ENCODE data around the gene CITED2. TPM values are rescaled to one million over a fixed set of nuclear protein-coding genes. Genes with fewer than 3 reads are reported as not detected.

CITED2 gene
- total RNA-seq, 1 donor from 2014 or later: 421 TPM

- Mint-ChIP-seq H3K9me3 (ENCODE audit: unreplicated experiment) (no peaks in the 10 kb centered on the region), H3K36me3 (ENCODE audit: unreplicated experiment) (no peaks in the 10 kb centered on the region), H3K27ac (ENCODE audit: unreplicated experiment) (peak overlapping the region; percentile 52), H3K27me3 (ENCODE audit: unreplicated experiment) (no peaks in the 10 kb centered on the region), H3K4me1 (ENCODE audit: unreplicated experiment) (peaks cover 38% of the 10 kb centered on the region), H3K4me3 (ENCODE audit: unreplicated experiment) (no peak overlapping the region)
- no peak for DNase-seq (ENCODE audit: extremely low spot score, unreplicated experiment)
- TF ChIP-seq CTCF (IDR thresholded peaks at IDR 0.05): no peak
Observed at GRCh38 chr6:139406577-139407343, 32.3 kb upstream of the CITED2 start.

GRCh38 chr6:139402876-139403386, 28.5 kb upstream of the CITED2 start:
- Mint-ChIP-seq H3K9me3 (ENCODE audit: unreplicated experiment) (no peaks in the 10 kb centered on the region), H3K27me3 (ENCODE audit: unreplicated experiment) (no peaks in the 10 kb centered on the region), H3K36me3 (ENCODE audit: unreplicated experiment) (no peaks in the 10 kb centered on the region), H3K27ac (ENCODE audit: unreplicated experiment) (peak overlapping the region; percentile 85), H3K4me3 (ENCODE audit: unreplicated experiment) (no peak overlapping the region), H3K4me1 (ENCODE audit: unreplicated experiment) (peaks cover 30% of the 10 kb centered on the region)
- DNase-seq (ENCODE audit: extremely low spot score, unreplicated experiment): no peak
- no peak for TF ChIP-seq CTCF (IDR thresholded peaks at IDR 0.05)

DNA sequence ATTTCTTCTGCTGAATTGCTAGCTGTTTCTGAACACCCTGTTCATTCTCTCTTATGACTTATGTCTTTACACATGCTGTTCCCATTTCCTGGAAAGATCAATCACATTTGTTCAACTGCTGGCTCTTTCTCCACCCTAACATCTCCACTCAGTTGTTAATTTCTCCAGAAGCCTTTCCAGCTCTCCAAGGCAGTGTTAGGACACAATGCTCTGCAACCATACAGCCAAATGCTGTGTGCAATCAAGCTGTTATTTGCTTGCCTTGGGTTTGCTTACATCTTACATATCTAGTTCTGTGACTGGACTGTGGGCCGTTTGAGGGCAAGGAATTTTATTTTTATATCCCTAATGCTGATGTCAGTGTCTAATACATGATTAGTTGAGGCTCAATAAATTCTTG, 24.2 kb upstream of the CITED2 start:
- H3K4me3 Mint-ChIP-seq (ENCODE audit: unreplicated experiment): no peak overlapping the region
- no peaks in the 10 kb centered on the region for H3K9me3 Mint-ChIP-seq (ENCODE audit: unreplicated experiment)
- peaks cover 16% of the 10 kb centered on the region for H3K4me1 Mint-ChIP-seq (ENCODE audit: unreplicated experiment)
- DNase-seq (ENCODE audit: extremely low spot score, unreplicated experiment): no peak
- H3K27me3 Mint-ChIP-seq (ENCODE audit: unreplicated experiment): no peaks in the 10 kb centered on the region
- no peaks in the 10 kb centered on the region for H3K36me3 Mint-ChIP-seq (ENCODE audit: unreplicated experiment)
- H3K27ac Mint-ChIP-seq (ENCODE audit: unreplicated experiment): no peak overlapping the region
- TF ChIP-seq CTCF (IDR thresholded peaks at IDR 0.05): no peak

- Mint-ChIP-seq H3K36me3 (ENCODE audit: unreplicated experiment) (no peaks in the 10 kb centered on the region), H3K27ac (ENCODE audit: unreplicated experiment) (no peak overlapping the region), H3K27me3 (ENCODE audit: unreplicated experiment) (no peaks in the 10 kb centered on the region), H3K9me3 (ENCODE audit: unreplicated experiment) (no peaks in the 10 kb centered on the region), H3K4me1 (ENCODE audit: unreplicated experiment) (peaks cover 6% of the 10 kb centered on the region), H3K4me3 (ENCODE audit: unreplicated experiment) (no peak overlapping the region)
- TF ChIP-seq CTCF (IDR thresholded peaks at IDR 0.05): no peak
- DNase-seq (ENCODE audit: extremely low spot score, unreplicated experiment): no peak
Observed at GRCh38 chr6:139395891-139396301, 21.4 kb upstream of the CITED2 start.

GRCh38 chr6:139395371-139395770, 20.9 kb upstream of the CITED2 start:
- H3K27ac Mint-ChIP-seq (ENCODE audit: unreplicated experiment): no peak overlapping the region
- no peaks in the 10 kb centered on the region for H3K36me3 Mint-ChIP-seq (ENCODE audit: unreplicated experiment)
- DNase-seq (ENCODE audit: extremely low spot score, unreplicated experiment): no peak
- no peaks in the 10 kb centered on the region for H3K9me3 Mint-ChIP-seq (ENCODE audit: unreplicated experiment)
- H3K27me3 Mint-ChIP-seq (ENCODE audit: unreplicated experiment): no peaks in the 10 kb centered on the region
- peaks cover 6% of the 10 kb centered on the region for H3K4me1 Mint-ChIP-seq (ENCODE audit: unreplicated experiment)
- no peak for TF ChIP-seq CTCF (IDR thresholded peaks at IDR 0.05)
- no peak overlapping the region for H3K4me3 Mint-ChIP-seq (ENCODE audit: unreplicated experiment)

All from osteocyte (in vitro differentiated cells).